RWPE2 (cell line): Measurements from ENCODE around the gene TDP2.
"Not testable (repeated sequence)": the region's sequence is repeated elsewhere in the genome, so short reads cannot be mapped to it uniquely, and the experiment has no call there.

Experiments
- ATAC-seq: fragments of 200-7000 bp; cut with Tn5 transposase; 3 replicates; pipeline ENCODE4 v1.9.1; 2021; ENCODE audit warnings: low read depth
- DNase-seq: peaks from one replicate; pipeline ENCODE4 v3.0.0-alpha.2; 2020; ENCODE audit warnings: low spot score
- H3K27ac ChIP-seq: fragments of 450-650 bp; 2 replicates; pipeline ENCODE4 v1.5.1; 2017; ENCODE audit warnings: mild to moderate bottlenecking; ENCODE audit not compliant: poor library complexity, severe bottlenecking
- H3K27me3 ChIP-seq: fragments of 250-450 bp; sonication (Bioruptor Pico); 2 replicates; pipeline ENCODE4 v1.5.1; 2021; ENCODE audit warnings: mild to moderate bottlenecking, moderate library complexity; ENCODE audit not compliant: insufficient read depth, poor library complexity, severe bottlenecking
- H3K36me3 ChIP-seq: fragments of 250-450 bp; sonication (Bioruptor Pico); 2 replicates; pipeline ENCODE4 v1.5.1; 2020; ENCODE audit warnings: low read depth, mild to moderate bottlenecking, moderate library complexity
- H3K4me1 ChIP-seq: fragments of 250-450 bp; sonication (Bioruptor Pico); 2 replicates; pipeline ENCODE4 v1.5.1; 2021; ENCODE audit warnings: mild to moderate bottlenecking, moderate library complexity; ENCODE audit not compliant: insufficient read depth, poor library complexity, severe bottlenecking
- H3K4me3 ChIP-seq: fragments of 250-450 bp; sonication (Bioruptor Pico); 2 replicates; pipeline ENCODE4 v1.5.1; 2021; ENCODE audit warnings: mild to moderate bottlenecking, moderate library complexity; ENCODE audit not compliant: severe bottlenecking
- H3K9me3 ChIP-seq: fragments of 250-450 bp; sonication (Bioruptor Pico); 2 replicates; pipeline ENCODE4 v1.5.1; 2021; ENCODE audit warnings: mild to moderate bottlenecking, moderate library complexity; ENCODE audit not compliant: severe bottlenecking
- CTCF ChIP-seq: fragments of 450-650 bp; IDR thresholded peaks from one replicate; pipeline ENCODE4 v1.5.1; 2017; ENCODE audit warnings: mild to moderate bottlenecking, moderate library complexity; ENCODE audit not compliant: poor library complexity, severe bottlenecking

TDP2 gene

GRCh38 chr6:24648276-24648675, 18.4 kb downstream of the TDP2 start:
- DNase-seq (no peak), ATAC-seq (no peak)
- H3K36me3 ChIP-seq, result peaks cover 31% of the 10 kb centered on the region
- no peaks in the 10 kb centered on the region for H3K27me3 ChIP-seq
- no peak for TF ChIP-seq CTCF
- H3K27ac ChIP-seq, result no peak overlapping the region
- H3K9me3 ChIP-seq, result no peaks in the 10 kb centered on the region
- H3K4me3 ChIP-seq, result no peak overlapping the region
- H3K4me1 ChIP-seq, result peaks cover 16% of the 10 kb centered on the region

DNA sequence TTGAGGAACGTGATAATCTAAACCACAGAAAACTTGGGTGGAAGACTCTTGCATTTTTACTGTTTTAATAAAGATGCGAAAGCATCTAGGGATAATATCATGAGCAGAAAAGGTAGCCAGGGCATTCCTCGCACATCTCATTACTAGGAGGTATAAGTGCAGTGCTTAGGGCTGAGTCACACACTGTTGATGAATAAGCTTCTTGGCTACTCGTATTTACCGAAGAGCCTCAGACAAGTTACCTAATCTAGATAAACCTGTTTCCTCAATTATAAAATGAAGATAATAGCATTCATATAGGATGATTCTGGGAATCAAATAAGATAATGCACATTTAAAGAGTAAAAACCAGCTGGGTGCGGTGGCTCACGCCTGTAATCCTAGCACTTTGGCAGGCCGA, 19.9 kb downstream of the TDP2 start:
- H3K36me3 ChIP-seq, result peaks cover 19% of the 10 kb centered on the region
- H3K9me3 ChIP-seq, result no peaks in the 10 kb centered on the region
- peak overlapping the region; percentile 42 for H3K27ac ChIP-seq
- peak; percentile 95 for ATAC-seq
- peaks cover 16% of the 10 kb centered on the region for H3K4me1 ChIP-seq
- H3K27me3 ChIP-seq, result no peaks in the 10 kb centered on the region
- TF ChIP-seq CTCF, result no peak
- no peak for DNase-seq
- no peak overlapping the region for H3K4me3 ChIP-seq

DNA sequence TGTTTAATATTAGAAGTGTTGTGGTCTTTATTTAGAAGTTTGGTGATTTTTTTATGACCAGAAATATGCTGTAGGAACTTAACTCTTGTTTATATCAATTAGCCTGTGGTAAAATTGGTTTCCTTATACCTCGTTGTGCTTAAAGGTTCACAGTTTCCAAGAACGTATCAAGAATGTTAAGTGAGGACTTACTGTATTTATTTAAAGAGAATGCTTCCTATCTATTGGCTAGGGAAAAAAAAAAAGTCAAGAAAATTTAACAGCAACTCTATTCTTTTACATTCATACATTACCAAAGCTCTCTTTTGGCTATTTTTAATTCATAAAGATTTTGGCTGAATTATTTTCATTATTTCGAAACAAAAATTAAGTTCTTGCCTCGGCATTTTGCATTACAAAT, 22.3 kb downstream of the TDP2 start:
- DNase-seq (no peak), ATAC-seq (no peak)
- no peaks in the 10 kb centered on the region; the same call in 1 of the 2 replicates for H3K36me3 ChIP-seq
- H3K4me3 ChIP-seq, result no peak overlapping the region
- H3K9me3 ChIP-seq, result peaks cover under 1% of the 10 kb centered on the region
- H3K4me1 ChIP-seq, result peaks cover 16% of the 10 kb centered on the region
- TF ChIP-seq CTCF, result no peak
- no peaks in the 10 kb centered on the region for H3K27me3 ChIP-seq
- H3K27ac ChIP-seq, result no peak overlapping the region

DNA sequence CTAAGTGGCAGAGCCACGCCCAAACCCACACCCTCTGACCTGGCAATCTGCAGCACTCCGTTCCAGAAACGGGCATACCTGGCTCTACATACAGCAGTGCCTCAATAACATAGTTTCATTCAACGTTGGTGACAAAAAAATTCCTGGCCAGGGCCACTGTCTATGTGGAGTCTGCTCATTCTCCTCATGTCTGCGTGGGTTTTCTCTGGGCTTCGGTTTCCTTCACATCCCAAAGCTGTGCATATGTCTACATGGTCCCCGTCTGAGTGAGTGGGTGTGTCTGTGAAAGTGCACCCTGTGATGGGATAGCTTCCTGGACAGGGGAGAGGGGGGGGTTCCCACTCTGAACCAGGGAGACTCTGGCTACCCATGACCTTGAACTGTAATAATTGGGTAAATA, 22.8 kb downstream of the TDP2 start:
- ATAC-seq (no peak), DNase-seq (no peak)
- H3K9me3 ChIP-seq, result peaks cover 5% of the 10 kb centered on the region
- no peaks in the 10 kb centered on the region for H3K27me3 ChIP-seq
- H3K27ac ChIP-seq, result no peak overlapping the region
- peaks cover 16% of the 10 kb centered on the region for H3K4me1 ChIP-seq
- no peak overlapping the region for H3K4me3 ChIP-seq
- H3K36me3 ChIP-seq, result no peaks in the 10 kb centered on the region
- TF ChIP-seq CTCF, result no peak

- TF ChIP-seq CTCF, result no peak
- H3K27ac ChIP-seq, result no peak overlapping the region
- H3K27me3 ChIP-seq, result no peaks in the 10 kb centered on the region
- H3K4me1 ChIP-seq, result peaks cover 14% of the 10 kb centered on the region
- peaks cover 7% of the 10 kb centered on the region for H3K9me3 ChIP-seq
- DNase-seq, result no peak
- no peak overlapping the region for H3K4me3 ChIP-seq
- ATAC-seq, result no peak
- no peaks in the 10 kb centered on the region for H3K36me3 ChIP-seq
Measured at GRCh38 chr6:24642061-24642460, 24.6 kb downstream of the TDP2 start.

DNA sequence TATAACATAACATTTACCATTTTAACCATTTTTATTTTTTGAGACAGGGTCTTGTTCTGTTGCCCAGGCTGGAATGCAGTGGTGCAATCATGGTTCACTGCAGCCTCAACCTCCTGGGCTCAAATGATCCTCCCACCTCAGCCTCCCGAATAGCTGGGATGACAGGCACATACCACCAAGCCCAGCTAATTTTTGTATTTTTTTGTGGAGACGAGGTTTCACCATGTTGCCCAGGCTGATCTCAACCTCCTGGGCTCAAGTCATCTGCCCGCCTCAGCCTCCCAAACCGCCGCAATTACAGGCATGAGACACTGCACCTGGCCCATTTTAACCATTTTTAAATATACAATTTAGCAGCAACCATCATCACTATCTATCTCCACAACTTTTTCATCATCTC, 26.1 kb downstream of the TDP2 start:
- not testable (repeated sequence) for H3K27ac ChIP-seq, H3K9me3 ChIP-seq, H3K4me3 ChIP-seq, H3K4me1 ChIP-seq, DNase-seq, ATAC-seq, H3K27me3 ChIP-seq, H3K36me3 ChIP-seq
